ENCODE data around the gene ASTN2.
"Not testable (repeated sequence)": the region's sequence is repeated elsewhere in the genome, so short reads cannot be mapped to it uniquely, and the experiment has no call there.

ASTN2 gene

GRCh38 chr9:116901260-116901659, 513.6 kb downstream of the ASTN2 start:
- no peak for DNase-seq

- DNase-seq: no peak
Measured at GRCh38 chr9:116900543-116900942, 514.3 kb downstream of the ASTN2 start.

GRCh38 chr9:116900007-116900367, 514.9 kb downstream of the ASTN2 start:
- no peak for DNase-seq

GRCh38 chr9:116899337-116900006, 515.4 kb downstream of the ASTN2 start:
- DNase-seq: no peak

GRCh38 chr9:116898131-116898530, 516.7 kb downstream of the ASTN2 start:
- DNase-seq: not testable (repeated sequence)

GRCh38 chr9:116897201-116897600, 517.7 kb downstream of the ASTN2 start:
- no peak for DNase-seq

- DNase-seq: no peak
Measured at GRCh38 chr9:116895961-116896360, 518.9 kb downstream of the ASTN2 start.

- no peak for DNase-seq
Measured at GRCh38 chr9:116891424-116891823, 523.4 kb downstream of the ASTN2 start.

- DNase-seq: not testable (repeated sequence)
Measured at GRCh38 chr9:116888476-116888875, 526.4 kb downstream of the ASTN2 start.

GRCh38 chr9:116888066-116888465, 526.8 kb downstream of the ASTN2 start:
- no peak for DNase-seq

GRCh38 chr9:116883676-116884075, 531.2 kb downstream of the ASTN2 start:
- DNase-seq: no peak

GRCh38 chr9:116877072-116877471, 537.8 kb downstream of the ASTN2 start:
- no peak for DNase-seq

GRCh38 chr9:116875576-116875975, 539.3 kb downstream of the ASTN2 start:
- no peak for DNase-seq

GRCh38 chr9:116873937-116874914, 540.6 kb downstream of the ASTN2 start:
- no peak for DNase-seq

- DNase-seq: no peak
Measured at GRCh38 chr9:116873491-116873890, 541.4 kb downstream of the ASTN2 start.

- DNase-seq: no peak
Measured at GRCh38 chr9:116870566-116870965, 544.3 kb downstream of the ASTN2 start.

- no peak for DNase-seq
Measured at GRCh38 chr9:116868201-116868600, 546.7 kb downstream of the ASTN2 start.

- DNase-seq: no peak
Measured at GRCh38 chr9:116861321-116861720, 553.5 kb downstream of the ASTN2 start.

GRCh38 chr9:116860509-116861120, 554.2 kb downstream of the ASTN2 start:
- no peak for DNase-seq

GRCh38 chr9:116859763-116860162, 555.1 kb downstream of the ASTN2 start:
- no peak for DNase-seq

- no peak for DNase-seq
Measured at GRCh38 chr9:116857321-116857720, 557.5 kb downstream of the ASTN2 start.

- no peak for DNase-seq
Measured at GRCh38 chr9:116855881-116856662, 558.8 kb downstream of the ASTN2 start.

GRCh38 chr9:116849721-116850120, 565.1 kb downstream of the ASTN2 start:
- no peak for DNase-seq

All from effector CD8-positive, alpha-beta T cell (primary cell).